GM12878 (cell line): ENCODE results near the gene UQCR11. TPM values are rescaled to one million over a fixed set of nuclear protein-coding genes. Genes with fewer than 3 reads are reported as not detected.
A peak's percentile ranks its signal among the peaks of the same experiment; 100 is the strongest.

Experiments
- ATAC-seq: fragments of 200-7000 bp; cut with Tn5 transposase; 3 replicates; pipeline ENCODE4 v1.9.1; 2020; ENCODE audit warnings: mild to moderate bottlenecking, moderate library complexity
- BruUV-seq: library from RNA; stranded (reverse); fragments of 400-500 nt; replicated peaks from 2 replicates; lab custom pipeline; 2021; lab: Mats Ljungman, UMichigan
- CTCF ChIA-PET: fragments of 300-600 bp; sonication (Branson Sonifier 250); formaldehyde crosslinking; extraction: SDS; loops from one replicate; lab custom pipeline; 2021; ENCODE audit warnings: inconsistent platforms; lab: Yijun Ruan, JAX
- POLR2A ChIA-PET: fragments of 350-600 bp; formaldehyde crosslinking; extraction: SDS; loops from one replicate; lab custom pipeline; 2021; ENCODE audit warnings: inconsistent platforms; lab: Charles Lee
- RAD21 ChIA-PET: fragments of 300-600 bp; sonication (Branson Sonifier 250); formaldehyde crosslinking; loops from one replicate; lab custom pipeline; 2023; ENCODE audit warnings: antibody characterized with exemption; ENCODE audit not compliant: unreplicated experiment; lab: Charles Lee
- SMC1A ChIA-PET: fragments of 300-600 bp; sonication (Branson Sonifier 250); formaldehyde crosslinking; loops from one replicate; lab custom pipeline; 2023; ENCODE audit not compliant: unreplicated experiment, uncharacterized antibody; lab: Charles Lee
- DNase-seq: peaks from one replicate; pipeline ENCODE4 v3.0.0-alpha.2; 2011; ENCODE audit warnings: low read depth, low spot score
- FAIRE-seq: peaks from 3 replicates; lab custom pipeline; 2011; peaks lifted over from hg19 to GRCh38; lab: Jason Lieb, UNC
- H2AFZ ChIP-seq: 2 replicates; pipeline ENCODE4 v1.6.0; 2011; ENCODE audit warnings: low read depth, low read length, control low read depth; ENCODE audit not compliant: control insufficient read depth
- H3K27ac ChIP-seq: 2 replicates; pipeline ENCODE4 v1.5.1; 2011; ENCODE audit warnings: control low read depth; ENCODE audit not compliant: control insufficient read depth, insufficient read depth
- H3K27me3 ChIP-seq, 2 experiments: replicated peaks in 1 of 2; 2 replicates each; pipeline versions ENCODE4 v1.6.0 to v1.6.1; 2011; ENCODE audit warnings: low read length in 1 of 2; ENCODE audit not compliant: control insufficient read depth in 2 of 2, insufficient read depth in 2 of 2
- H3K36me3 ChIP-seq, 2 experiments: 2 replicates each; pipeline ENCODE4 v1.5.1; 2011; ENCODE audit warnings: low read length in 1 of 2; ENCODE audit not compliant: control insufficient read depth in 2 of 2, insufficient read depth in 2 of 2
- H3K4me1 ChIP-seq: 2 replicates; pipeline ENCODE4 v1.6.1; 2011; ENCODE audit warnings: mild to moderate bottlenecking, low read length, moderate library complexity, mixed read lengths; ENCODE audit not compliant: control insufficient read depth, insufficient read depth
- H3K4me2 ChIP-seq: 2 replicates; pipeline ENCODE4 v1.6.0; 2011; ENCODE audit warnings: control low read depth; ENCODE audit not compliant: control insufficient read depth, insufficient read depth
- H3K4me3 ChIP-seq: fragments of 200-600 bp; sonication (generic); 2 replicates; pipeline ENCODE4 v1.5.1; 2016
- H3K79me2 ChIP-seq: 2 replicates; pipeline ENCODE4 v1.6.0; 2011; ENCODE audit warnings: low read length; ENCODE audit not compliant: control insufficient read depth, insufficient read depth
- H3K9ac ChIP-seq: 2 replicates; pipeline ENCODE4 v1.8.0; 2011; ENCODE audit warnings: low read length, control low read depth, mixed read lengths; ENCODE audit not compliant: control insufficient read depth, insufficient read depth
- H3K9me3 ChIP-seq: replicated peaks from 3 replicates; pipeline ENCODE4 v1.5.1; 2011; ENCODE audit warnings: mild to moderate bottlenecking, low read length; ENCODE audit not compliant: control insufficient read depth, insufficient read depth
- H4K20me1 ChIP-seq: 2 replicates; pipeline ENCODE4 v1.6.0; 2011; ENCODE audit not compliant: control insufficient read depth, insufficient read depth
- GATAD2B ChIP-seq: fragments of 450-650 bp; conservative IDR thresholded peaks from 2 replicates; pipeline ENCODE4 v1.6.1; 2017; ENCODE audit warnings: low read depth, mild to moderate bottlenecking, moderate library complexity
- NR2F1 ChIP-seq: fragments of 450-650 bp; conservative IDR thresholded peaks from 2 replicates; pipeline ENCODE4 v1.6.1; 2017; ENCODE audit warnings: mild to moderate bottlenecking
- POLR2A ChIP-seq: IDR thresholded peaks from 2 replicates; pipeline ENCODE4 v1.6.1; 2011; ENCODE audit warnings: low read depth, mild to moderate bottlenecking, low read length
- WGBS: methylation state at CpG from one replicate; pipeline ENCODE4 v1.1.6; 2016; ENCODE audit warnings: low lambda C conversion rate; ENCODE audit not compliant: insufficient replicate concordance, insufficient coverage; ENCODE audit errors: missing lambda C conversion rate; 5-methylcytosine and 5-hydroxymethylcytosine counted together
- in situ Hi-C: fragments of 300-500 bp; cut with MboI; formaldehyde crosslinking; loops from 9 replicates; pipeline ENCODE4 v1.14.3; 2018; ENCODE audit warnings: mixed read lengths
- intact Hi-C: fragments of 100-400 bp; cut with micrococcal nuclease; formaldehyde crosslinking; loops from one replicate; pipeline ENCODE4 v1.14.2; 2022; ENCODE audit not compliant: unreplicated experiment
- polyA plus RNA-seq, 11 experiments: library from polyadenylated mRNA; depleted of rRNA in 4 of 11; unstranded in 6 of 11; stranded (reverse) in 5 of 11; fragments of >200 nt; fragmentation: Nextera tagmentation in 4 of 11; fragmentation: Illumina TruSeq in 1 of 11; extraction: Ambion mirVana in 4 of 11; extraction: Trizol in 1 of 11; gene quantifications; 1 replicate in 1 of 11; 2 replicates in 10 of 11; pipeline versions ENCODE4 v1.2.1 to v1.2.3, GENCODE V29; 2011 to 2016; ENCODE audit warnings: inconsistent platforms in 2 of 11, missing spikeins in 2 of 11, low read depth in 1 of 11
- total RNA-seq, 4 experiments: library from RNA; depleted of rRNA in 3 of 4; stranded (reverse); fragments of >200 nt in 3 of 4; fragmentation: Illumina TruSeq in 1 of 4; extraction: Trizol in 1 of 4; gene quantifications; 2 replicates each; pipeline versions ENCODE4 v1.2.1 to v1.2.3, GENCODE V29; 2013 to 2021
- TF ChIP-seq, protein P1 (sequence below): IDR thresholded peaks from 2 replicates; pipeline ENCODE4 v1.6.1; 2012; ENCODE audit warnings: low read depth, low read length, improper control_type of control experiment
- TF ChIP-seq, protein P2 (sequence below): IDR thresholded peaks from 2 replicates; pipeline ENCODE4 v1.6.1; 2011; ENCODE audit warnings: mild to moderate bottlenecking, low read depth, low read length, moderate library complexity; ENCODE audit not compliant: insufficient replicate concordance

The UQCR11 gene
- total and polyA plus RNA-seq, 10 of the 15 experiments (the other 5 are each of a cell fraction or from before 2014, with no cell fraction given) = 28.6 to 586 (median 193) TPM

DNA sequence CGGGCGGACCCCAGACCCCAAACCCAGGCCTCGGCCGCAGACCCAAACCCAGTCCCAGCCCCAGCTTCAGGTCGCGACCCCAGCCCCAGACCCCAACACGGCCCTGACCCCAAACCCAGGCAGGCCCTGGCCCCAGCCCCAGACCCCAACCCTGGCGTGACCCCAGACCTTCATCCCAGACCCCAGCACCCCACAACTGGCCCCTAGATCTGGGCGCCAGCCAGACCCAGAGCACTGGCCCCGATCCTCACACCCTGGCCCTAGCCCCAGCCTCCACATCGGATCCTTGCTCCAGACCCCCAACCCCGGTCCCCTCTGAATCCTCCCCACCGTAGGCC lies 20.1 kb downstream of the UQCR11 start:
- intact Hi-C loops = no loop called here
- 96% methylated on average over 7 of the region's 13 CpGs for WGBS
- FAIRE-seq (no peak), ATAC-seq (no peak), DNase-seq (no peak)
- BruUV-seq = no TSS peak
- TF ChIP-seq, protein P1, sequence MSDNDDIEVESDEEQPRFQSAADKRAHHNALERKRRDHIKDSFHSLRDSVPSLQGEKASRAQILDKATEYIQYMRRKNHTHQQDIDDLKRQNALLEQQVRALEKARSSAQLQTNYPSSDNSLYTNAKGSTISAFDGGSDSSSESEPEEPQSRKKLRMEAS = no peak
- TF ChIP-seq, protein P2, sequence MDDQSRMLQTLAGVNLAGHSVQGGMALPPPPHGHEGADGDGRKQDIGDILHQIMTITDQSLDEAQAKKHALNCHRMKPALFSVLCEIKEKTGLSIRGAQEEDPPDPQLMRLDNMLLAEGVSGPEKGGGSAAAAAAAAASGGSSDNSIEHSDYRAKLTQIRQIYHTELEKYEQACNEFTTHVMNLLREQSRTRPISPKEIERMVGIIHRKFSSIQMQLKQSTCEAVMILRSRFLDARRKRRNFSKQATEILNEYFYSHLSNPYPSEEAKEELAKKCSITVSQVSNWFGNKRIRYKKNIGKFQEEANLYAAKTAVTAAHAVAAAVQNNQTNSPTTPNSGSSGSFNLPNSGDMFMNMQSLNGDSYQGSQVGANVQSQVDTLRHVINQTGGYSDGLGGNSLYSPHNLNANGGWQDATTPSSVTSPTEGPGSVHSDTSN = no peak
- TF ChIP-seq NR2F1 = no peak
- ChIA-PET CTCF (no interaction called here), POLR2A (no interaction called here), RAD21 (no interaction called here), SMC1A (no interaction called here)
- no peak overlapping the region for H3K4me3 ChIP-seq
- H3K27ac ChIP-seq = no peak overlapping the region
- H3K9ac ChIP-seq = no peak overlapping the region
- in situ Hi-C loops = no loop called here
- peaks cover 9 to 17% of the 10 kb centered on the region in 2 experiments for H3K36me3 ChIP-seq
- H2AFZ ChIP-seq = no peak overlapping the region
- H3K4me1 ChIP-seq = 0 out of 2 replicates have a peak, but pooled peaks cover 1% of the 10 kb centered on the region
- H3K9me3 ChIP-seq = no peaks in the 10 kb centered on the region
- H3K27me3 ChIP-seq = no peaks in the 10 kb centered on the region
- no peak overlapping the region for H3K4me2 ChIP-seq
- peaks cover 17% of the 10 kb centered on the region for H3K79me2 ChIP-seq
- H4K20me1 ChIP-seq = no peaks in the 10 kb centered on the region

DNA sequence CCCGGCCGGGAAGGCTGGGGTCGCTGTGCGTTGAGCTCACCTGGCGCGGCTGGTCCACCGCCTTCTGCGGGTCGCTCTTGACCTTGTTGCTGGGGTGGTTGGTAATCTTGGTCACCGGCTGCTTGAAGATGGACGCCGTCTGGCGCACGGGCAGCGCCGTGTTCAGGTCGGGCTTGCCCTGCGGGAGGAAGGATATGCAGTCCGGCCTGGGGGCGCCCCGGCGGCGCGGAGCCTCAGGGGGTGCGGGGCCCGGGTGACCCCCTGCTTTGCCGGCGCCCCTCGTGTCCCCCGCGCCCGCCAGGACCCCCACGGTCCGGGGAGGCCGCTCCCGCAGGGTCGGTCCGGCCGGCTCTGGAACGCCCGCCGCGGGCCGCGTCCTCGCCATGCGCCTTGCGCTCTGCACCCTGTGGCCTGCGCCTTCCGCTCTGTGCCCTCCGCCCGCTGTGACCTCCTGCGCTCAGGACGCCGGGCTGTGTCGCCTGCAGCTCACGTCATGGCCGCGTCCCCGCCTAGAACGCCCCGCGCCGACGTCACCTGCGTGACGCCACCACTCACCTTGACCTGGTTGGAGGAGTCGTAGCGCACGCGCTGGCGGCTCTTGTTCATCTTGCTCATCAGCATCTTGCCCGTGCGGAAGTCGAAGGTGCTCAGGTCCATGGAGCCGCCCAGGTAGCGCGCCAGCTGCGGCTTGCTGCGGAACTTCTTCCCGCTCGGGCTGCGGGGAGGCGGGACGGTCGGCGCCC lies 20.6 kb downstream of the UQCR11 start:
- no peak overlapping the region for H2AFZ ChIP-seq
- H3K27ac ChIP-seq = no peak overlapping the region
- in situ Hi-C loops = no loop called here
- H3K4me1 ChIP-seq = no peaks in the 10 kb centered on the region
- ChIA-PET SMC1A (no interaction called here), RAD21 (no interaction called here)
- peaks cover 9 to 17% of the 10 kb centered on the region in 2 experiments for H3K36me3 ChIP-seq
- TF ChIP-seq POLR2A (peak; percentile 16; the same call in 1 of the 2 replicates), GATAD2B (no peak)
- TF ChIP-seq, all 136 proteins: peak for 1
- no peak overlapping the region for H3K9ac ChIP-seq
- no peaks in the 10 kb centered on the region for H3K9me3 ChIP-seq
- H3K4me2 ChIP-seq = no peak overlapping the region
- no peaks in the 10 kb centered on the region for H4K20me1 ChIP-seq
- H3K27me3 ChIP-seq = no peaks in the 10 kb centered on the region
- ATAC-seq (no peak), FAIRE-seq (no peak), DNase-seq (no peak)
- intact Hi-C loops = no loop called here
- BruUV-seq = no TSS peak
- POLR2A ChIA-PET = no interaction called here
- CTCF ChIA-PET = no interaction called here
- H3K79me2 ChIP-seq = peaks cover 13% of the 10 kb centered on the region
- H3K4me3 ChIP-seq = no peak overlapping the region
- WGBS = 98% methylated on average over 61 of the region's 87 CpGs
